ENCODE data around the gene SYCN. TPM values are rescaled to one million over a fixed set of nuclear protein-coding genes. Genes with fewer than 3 reads are reported as not detected.

The SYCN gene
- total and polyA plus RNA-seq, 4 donors = 0.18 TPM; not detected in 3

DNA sequence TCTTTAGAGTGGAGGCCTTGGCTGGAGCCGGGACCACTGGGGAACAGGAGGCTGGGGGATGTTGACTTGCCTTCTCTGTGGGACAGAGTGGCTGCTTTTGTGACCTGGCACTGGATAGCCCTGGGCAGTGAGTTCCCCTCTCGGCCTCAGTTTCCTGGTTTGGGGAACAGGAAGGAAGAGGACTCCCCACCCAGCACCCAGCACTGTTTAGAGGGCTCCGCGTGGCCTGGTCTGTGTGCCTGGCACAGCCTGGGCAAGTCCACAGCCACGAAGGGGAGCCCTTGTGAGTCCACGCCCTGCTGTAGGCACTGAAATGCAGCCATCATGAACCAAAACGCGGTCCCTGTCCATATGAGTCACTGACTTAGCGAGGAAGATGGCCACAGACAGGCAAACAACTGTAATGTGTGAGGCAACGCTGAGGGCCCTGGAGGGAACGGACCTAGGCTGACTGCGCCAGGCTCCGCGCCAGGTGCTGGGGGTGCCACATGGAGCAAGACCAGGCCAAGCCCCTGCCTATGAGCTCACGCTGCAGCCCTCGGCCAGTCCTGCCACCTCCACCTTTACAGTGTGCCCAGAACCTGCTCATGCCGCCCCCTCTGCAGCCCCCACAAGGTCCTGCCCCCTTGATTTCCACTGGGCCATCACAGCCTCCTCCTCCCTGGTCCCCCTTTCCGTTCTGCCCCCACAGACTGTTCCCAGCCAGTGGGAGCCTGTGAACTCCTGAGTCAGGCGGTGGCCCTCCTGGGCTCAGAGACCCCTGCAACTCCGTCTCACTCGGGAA lies 43.0 kb downstream of the SYCN start:
- peak overlapping the region in 1 of 2 donors; percentile 66 for H3K27ac ChIP-seq (ENCODE audit: low read depth in 1 of 2, low read length in 1 of 2)
- H3K9me3 ChIP-seq (ENCODE audit: control insufficient read depth in 4 of 4, insufficient read depth in 3 of 4, low read length in 3 of 4) = no peaks in the 10 kb centered on the region
- TF ChIP-seq, protein P1, sequence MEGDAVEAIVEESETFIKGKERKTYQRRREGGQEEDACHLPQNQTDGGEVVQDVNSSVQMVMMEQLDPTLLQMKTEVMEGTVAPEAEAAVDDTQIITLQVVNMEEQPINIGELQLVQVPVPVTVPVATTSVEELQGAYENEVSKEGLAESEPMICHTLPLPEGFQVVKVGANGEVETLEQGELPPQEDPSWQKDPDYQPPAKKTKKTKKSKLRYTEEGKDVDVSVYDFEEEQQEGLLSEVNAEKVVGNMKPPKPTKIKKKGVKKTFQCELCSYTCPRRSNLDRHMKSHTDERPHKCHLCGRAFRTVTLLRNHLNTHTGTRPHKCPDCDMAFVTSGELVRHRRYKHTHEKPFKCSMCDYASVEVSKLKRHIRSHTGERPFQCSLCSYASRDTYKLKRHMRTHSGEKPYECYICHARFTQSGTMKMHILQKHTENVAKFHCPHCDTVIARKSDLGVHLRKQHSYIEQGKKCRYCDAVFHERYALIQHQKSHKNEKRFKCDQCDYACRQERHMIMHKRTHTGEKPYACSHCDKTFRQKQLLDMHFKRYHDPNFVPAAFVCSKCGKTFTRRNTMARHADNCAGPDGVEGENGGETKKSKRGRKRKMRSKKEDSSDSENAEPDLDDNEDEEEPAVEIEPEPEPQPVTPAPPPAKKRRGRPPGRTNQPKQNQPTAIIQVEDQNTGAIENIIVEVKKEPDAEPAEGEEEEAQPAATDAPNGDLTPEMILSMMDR (IDR thresholded peaks at IDR 0.05; ENCODE audit: control extremely low read depth, extremely low read depth) = no peak
- no peaks in the 10 kb centered on the region for H3K27me3 ChIP-seq (ENCODE audit: control insufficient read depth in 3 of 3, insufficient read depth in 3 of 3, low read length in 2 of 3)
- 63 to 68% methylated on average over 20 to 21 of the region's 21 CpGs for WGBS, 2 donors
- H3K36me3 ChIP-seq (ENCODE audit: control insufficient read depth in 4 of 4, insufficient read depth in 4 of 4, low read length in 4 of 4) = no peaks in the 10 kb centered on the region
- no peak for DNase-seq
- ATAC-seq (ENCODE audit: insufficient read depth, low FRiP score) = no peak
- H3K4me1 ChIP-seq (ENCODE audit: control insufficient read depth in 5 of 5, insufficient read depth in 5 of 5, low read length in 5 of 5) = peaks cover 0 to 49% (median 28%) of the 10 kb centered on the region in 5 donors
- no peak overlapping the region for H3K4me3 ChIP-seq
- H3K9ac ChIP-seq (ENCODE audit: insufficient read depth in 1 of 2, low read length in 2 of 2) = no peak overlapping the region

DNA sequence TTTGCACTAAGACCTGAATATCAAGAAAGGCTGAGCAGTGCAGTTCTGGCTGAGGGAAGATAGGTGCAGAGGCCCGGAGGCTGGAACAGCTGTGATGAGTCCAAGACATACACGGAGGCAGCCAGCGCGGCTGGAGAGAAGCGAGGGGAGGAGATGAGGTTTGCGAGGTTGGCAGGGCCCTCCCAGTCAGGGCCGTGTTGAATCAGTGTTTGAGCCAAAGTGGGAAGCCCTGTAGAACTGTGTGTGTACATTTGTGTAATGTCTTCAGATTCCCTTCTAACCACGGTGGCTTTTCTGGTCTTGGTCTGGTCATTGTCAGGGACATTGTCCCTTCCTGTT lies 43.6 kb downstream of the SYCN start:
- DNase-seq (peak; percentile 55 to 75 (median 56)), ATAC-seq (ENCODE audit: insufficient read depth, low FRiP score) (no peak)
- no peaks in the 10 kb centered on the region for H3K27me3 ChIP-seq (ENCODE audit: control insufficient read depth in 3 of 3, insufficient read depth in 3 of 3, low read length in 2 of 3)
- no peak overlapping the region for H3K4me3 ChIP-seq
- H3K9me3 ChIP-seq (ENCODE audit: control insufficient read depth in 4 of 4, insufficient read depth in 3 of 4, low read length in 3 of 4) = no peaks in the 10 kb centered on the region
- H3K27ac ChIP-seq (ENCODE audit: low read depth in 1 of 2, low read length in 1 of 2) = peak overlapping the region in 1 of 2 donors; percentile 66
- 31 to 47% methylated on average over 8 of the region's 8 CpGs for WGBS, 2 donors
- TF ChIP-seq, protein P1 (IDR thresholded peaks at IDR 0.05; ENCODE audit: control extremely low read depth, extremely low read depth) = no peak
- peaks cover 0 to 47% (median 28%) of the 10 kb centered on the region in 5 donors for H3K4me1 ChIP-seq (ENCODE audit: control insufficient read depth in 5 of 5, insufficient read depth in 5 of 5, low read length in 5 of 5)
- H3K9ac ChIP-seq (ENCODE audit: insufficient read depth in 1 of 2, low read length in 2 of 2) = no peak overlapping the region
- no peaks in the 10 kb centered on the region for H3K36me3 ChIP-seq (ENCODE audit: control insufficient read depth in 4 of 4, insufficient read depth in 4 of 4, low read length in 4 of 4)

DNA sequence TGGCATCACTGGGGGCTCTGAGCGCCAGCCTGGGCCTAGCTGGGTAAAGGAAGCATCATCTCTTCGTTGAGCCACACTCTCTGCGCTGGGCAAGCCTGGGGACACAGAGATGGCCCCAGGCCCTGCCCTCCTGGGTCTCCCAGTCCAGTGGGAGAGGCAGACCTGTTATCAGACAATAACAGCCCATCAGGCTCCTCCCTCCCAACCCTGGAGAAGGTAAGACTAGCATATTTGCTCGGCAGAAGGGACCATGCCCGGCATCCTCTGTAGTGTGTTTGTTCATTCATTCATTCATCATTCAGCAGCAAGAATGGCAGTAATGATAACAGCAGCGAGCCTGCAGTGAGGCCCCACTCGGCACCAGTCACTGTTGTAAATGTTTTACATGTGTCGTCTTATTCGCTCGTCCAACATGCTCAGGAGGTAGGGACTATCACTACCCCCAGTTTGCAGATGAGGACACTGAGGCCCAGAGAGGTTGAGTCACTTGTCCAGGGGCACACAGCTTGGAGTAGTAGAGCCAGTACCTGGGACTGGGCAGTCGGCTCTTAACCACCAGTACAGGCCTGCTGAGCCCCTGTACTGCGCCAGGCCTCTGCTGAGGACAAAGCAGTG lies 45.3 kb downstream of the SYCN start:
- no peak overlapping the region for H3K27ac ChIP-seq (ENCODE audit: low read depth in 1 of 2, low read length in 1 of 2)
- no peak overlapping the region for H3K4me3 ChIP-seq
- no peak for ATAC-seq (ENCODE audit: insufficient read depth, low FRiP score)
- H3K9ac ChIP-seq (ENCODE audit: insufficient read depth in 1 of 2, low read length in 2 of 2) = no peak overlapping the region
- TF ChIP-seq, protein P1 (IDR thresholded peaks at IDR 0.05; ENCODE audit: control extremely low read depth, extremely low read depth) = no peak
- 80 to 87% methylated on average over 12 of the region's 12 CpGs for WGBS, 2 donors
- no peaks in the 10 kb centered on the region for H3K27me3 ChIP-seq (ENCODE audit: control insufficient read depth in 3 of 3, insufficient read depth in 3 of 3, low read length in 2 of 3)
- DNase-seq = no peak
- no peaks in the 10 kb centered on the region for H3K36me3 ChIP-seq (ENCODE audit: control insufficient read depth in 4 of 4, insufficient read depth in 4 of 4, low read length in 4 of 4)
- H3K4me1 ChIP-seq (ENCODE audit: control insufficient read depth in 5 of 5, insufficient read depth in 5 of 5, low read length in 5 of 5) = peaks cover 0 to 57% (median 41%) of the 10 kb centered on the region in 5 donors
- no peaks in the 10 kb centered on the region for H3K9me3 ChIP-seq (ENCODE audit: control insufficient read depth in 4 of 4, insufficient read depth in 3 of 4, low read length in 3 of 4)

Measured in lung (tissue), 12 donors.